ENCODE results near the gene LRRC38.

Gene LRRC38

DNA sequence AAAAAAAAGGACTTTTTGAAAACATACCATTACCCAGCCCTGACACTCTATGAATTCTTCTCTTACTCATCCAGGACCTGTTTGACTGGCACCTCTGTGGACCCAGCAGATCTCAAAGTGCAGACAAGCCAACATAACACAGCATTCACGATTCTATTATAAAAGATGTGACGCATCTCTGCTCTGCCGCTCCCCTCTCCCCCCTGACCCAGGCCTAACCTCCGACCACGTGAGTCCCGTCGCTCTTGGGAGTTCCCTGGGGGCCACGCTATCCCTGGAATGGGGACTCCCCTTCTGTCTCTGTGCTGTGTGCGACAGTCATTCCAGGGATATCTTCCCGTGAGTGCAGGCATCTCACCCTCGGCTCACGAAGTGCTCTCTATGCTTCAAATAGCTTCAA lies 21.1 kb downstream of the LRRC38 start:
- FAIRE-seq (no peak), DNase-seq (ENCODE audit: insufficient read length, low spot score) (no peak)
- TF ChIP-seq, protein P1, sequence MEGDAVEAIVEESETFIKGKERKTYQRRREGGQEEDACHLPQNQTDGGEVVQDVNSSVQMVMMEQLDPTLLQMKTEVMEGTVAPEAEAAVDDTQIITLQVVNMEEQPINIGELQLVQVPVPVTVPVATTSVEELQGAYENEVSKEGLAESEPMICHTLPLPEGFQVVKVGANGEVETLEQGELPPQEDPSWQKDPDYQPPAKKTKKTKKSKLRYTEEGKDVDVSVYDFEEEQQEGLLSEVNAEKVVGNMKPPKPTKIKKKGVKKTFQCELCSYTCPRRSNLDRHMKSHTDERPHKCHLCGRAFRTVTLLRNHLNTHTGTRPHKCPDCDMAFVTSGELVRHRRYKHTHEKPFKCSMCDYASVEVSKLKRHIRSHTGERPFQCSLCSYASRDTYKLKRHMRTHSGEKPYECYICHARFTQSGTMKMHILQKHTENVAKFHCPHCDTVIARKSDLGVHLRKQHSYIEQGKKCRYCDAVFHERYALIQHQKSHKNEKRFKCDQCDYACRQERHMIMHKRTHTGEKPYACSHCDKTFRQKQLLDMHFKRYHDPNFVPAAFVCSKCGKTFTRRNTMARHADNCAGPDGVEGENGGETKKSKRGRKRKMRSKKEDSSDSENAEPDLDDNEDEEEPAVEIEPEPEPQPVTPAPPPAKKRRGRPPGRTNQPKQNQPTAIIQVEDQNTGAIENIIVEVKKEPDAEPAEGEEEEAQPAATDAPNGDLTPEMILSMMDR (IDR thresholded peaks at IDR 0.05; ENCODE audit: insufficient read depth, missing control alignments), result no peak

DNA sequence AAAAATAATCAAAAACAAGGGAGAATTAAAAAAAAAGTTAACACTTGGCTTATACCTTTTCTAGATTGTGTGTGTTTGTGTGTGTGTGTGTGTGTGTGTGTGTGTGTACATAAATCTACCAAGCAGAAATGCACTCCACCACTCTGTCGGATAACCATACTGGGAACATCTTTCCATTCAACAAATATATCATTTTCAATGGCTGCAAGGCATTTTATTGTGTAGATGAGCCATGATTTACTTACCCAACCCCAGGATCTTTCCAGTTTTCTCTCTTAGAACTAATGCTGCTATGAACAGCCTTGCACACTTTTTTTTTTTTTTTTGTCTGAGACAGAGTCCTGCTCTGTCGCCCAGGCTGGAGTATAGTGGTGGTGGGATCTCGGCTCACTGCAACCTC lies 25.8 kb downstream of the LRRC38 start:
- TF ChIP-seq, protein P1 (IDR thresholded peaks at IDR 0.05; ENCODE audit: insufficient read depth, missing control alignments), result no peak

DNA sequence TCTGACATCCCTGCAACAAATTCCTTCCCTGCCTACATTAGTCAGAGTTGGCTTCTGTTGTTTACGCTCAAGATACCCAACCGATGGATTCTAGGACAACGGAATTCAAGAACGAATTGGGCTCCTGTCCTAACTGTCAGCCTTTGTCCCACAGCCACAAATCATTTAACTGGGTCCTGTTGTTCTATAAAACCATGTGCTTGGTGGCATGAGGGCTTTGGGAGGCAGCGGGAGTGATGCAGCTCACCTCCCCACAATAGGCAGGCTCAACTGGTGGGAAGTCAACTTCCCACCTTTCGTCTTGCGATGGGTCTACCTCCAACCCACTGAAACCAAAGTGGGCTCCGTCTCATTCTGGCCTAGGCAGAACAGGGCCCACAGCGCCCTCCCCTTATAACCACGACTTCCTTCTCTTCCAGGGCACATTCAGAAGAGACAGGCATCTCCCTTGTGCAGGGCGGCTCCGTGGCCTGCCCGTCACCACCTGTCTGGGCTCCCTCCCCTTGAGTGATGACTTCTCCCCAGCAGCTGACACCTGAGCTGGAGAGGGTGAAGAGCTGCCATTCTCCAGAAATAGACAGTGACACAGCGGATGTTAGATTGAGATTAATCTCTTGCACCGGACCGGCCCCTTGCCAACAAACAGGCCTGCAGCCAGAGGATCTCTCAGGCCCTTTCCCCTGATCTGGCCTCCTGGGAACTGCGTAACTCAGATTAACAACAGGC lies 26.5 kb downstream of the LRRC38 start:
- FAIRE-seq, result no peak
- TF ChIP-seq, protein P1 (IDR thresholded peaks at IDR 0.05; ENCODE audit: insufficient read depth, missing control alignments), result peak; percentile 6
- no peak for DNase-seq (ENCODE audit: insufficient read length, low spot score)

More for the DNA sequence above, 25.8 kb downstream of the LRRC38 start:
- FAIRE-seq, result no peak
- DNase-seq (ENCODE audit: insufficient read length, low spot score), result no peak

DNA sequence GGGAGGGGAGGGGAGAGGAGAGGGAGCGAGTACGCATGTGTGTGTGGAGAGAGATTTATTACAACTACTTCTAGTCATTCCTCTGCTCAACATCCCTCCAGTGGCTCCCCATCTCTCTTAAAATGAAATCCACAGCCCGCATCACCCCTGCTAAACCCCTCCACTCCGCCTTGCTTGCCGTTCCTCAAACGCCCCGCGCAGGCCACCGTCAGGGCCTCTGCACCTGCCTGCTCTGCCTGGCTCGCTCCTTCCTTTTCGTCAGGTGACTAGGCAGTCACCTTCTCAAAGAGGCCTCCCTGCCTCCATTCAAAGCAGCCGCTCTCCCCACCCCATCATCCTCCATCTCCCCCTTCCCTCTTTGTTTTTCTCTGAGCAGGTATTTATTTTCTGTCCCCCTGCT lies 29.9 kb downstream of the LRRC38 start:
- TF ChIP-seq, protein P1 (IDR thresholded peaks at IDR 0.05; ENCODE audit: insufficient read depth, missing control alignments), result no peak
- DNase-seq (ENCODE audit: insufficient read length, low spot score), result no peak

DNA sequence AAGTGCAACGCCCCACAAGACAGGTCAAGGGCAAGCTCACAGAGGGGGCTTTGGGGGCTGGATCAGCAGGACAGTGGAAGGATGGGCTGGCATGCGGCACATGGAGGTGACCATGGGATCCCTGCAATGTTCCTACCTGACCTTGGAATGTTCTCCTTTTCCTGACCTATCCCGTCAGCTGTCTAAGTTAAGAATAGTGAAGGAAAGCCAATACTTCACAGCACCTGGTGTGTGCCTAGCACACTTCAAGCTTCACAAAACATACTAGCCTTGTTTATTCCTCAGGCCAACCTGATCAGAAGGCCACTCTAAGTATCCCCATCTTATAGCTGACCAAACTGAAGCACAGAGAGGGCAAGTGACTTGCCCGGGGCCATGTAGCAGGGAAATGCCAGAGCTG lies 31.2 kb downstream of the LRRC38 start:
- DNase-seq (ENCODE audit: insufficient read length, low spot score), result no peak
- no peak for FAIRE-seq
- TF ChIP-seq, protein P1 (IDR thresholded peaks at IDR 0.05; ENCODE audit: insufficient read depth, missing control alignments), result no peak

More for the DNA sequence above, 29.9 kb downstream of the LRRC38 start:
- no peak for FAIRE-seq

DNA sequence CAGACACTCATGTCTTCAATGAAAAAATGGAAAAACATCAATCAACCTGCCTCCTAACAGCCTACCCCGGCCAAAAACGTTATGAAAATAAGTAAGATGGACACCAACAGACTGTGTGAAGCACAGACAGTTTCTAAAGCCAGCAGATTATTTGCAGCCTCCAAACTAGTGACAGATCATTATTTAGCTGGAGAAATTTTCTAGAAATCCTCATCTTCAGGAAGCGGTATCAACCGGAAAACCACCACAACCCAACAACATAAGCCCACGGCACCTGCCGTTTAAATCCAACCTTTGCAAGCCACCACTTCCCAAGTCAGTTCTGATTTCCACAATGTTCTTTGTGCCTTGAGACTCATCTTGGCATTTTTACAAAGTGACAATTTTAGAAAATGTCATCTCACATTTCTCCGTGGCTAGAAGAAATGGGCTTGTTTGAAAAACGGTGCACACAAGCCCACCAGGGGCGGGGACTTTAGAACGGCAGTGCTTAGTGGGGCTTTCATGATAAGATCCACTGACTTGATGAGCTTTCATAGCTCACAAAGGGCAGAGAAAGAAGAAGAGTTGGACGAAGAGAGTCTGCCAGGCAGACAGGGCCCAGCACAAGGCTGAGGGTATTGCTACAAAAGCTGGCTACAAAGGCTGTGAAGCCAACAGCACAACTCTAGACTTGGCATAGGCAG lies 34.5 kb downstream of the LRRC38 start:
- TF ChIP-seq, protein P1 (IDR thresholded peaks at IDR 0.05; ENCODE audit: insufficient read depth, missing control alignments), result no peak
- no peak for FAIRE-seq
- DNase-seq (ENCODE audit: insufficient read length, low spot score), result no peak

DNA sequence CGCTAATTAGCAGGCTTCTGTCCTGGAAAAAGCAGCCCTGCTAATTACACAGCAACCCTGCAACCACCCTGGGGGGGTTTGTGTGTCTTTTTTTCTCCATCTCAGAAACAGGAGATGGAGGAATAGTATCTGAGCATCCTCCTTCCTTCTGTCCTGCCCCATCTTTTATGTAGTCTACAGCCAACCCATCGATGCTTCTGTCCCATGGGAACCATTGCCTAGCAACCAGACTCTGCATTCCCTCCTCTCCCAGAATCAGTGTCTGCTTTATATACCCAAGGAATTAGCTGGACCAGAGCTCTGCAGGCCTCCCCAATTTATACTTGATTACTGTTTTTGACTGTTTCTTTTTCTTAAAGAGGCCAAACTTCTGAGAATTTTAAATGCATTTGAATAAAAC lies 35.1 kb downstream of the LRRC38 start:
- DNase-seq (ENCODE audit: insufficient read length, low spot score) (no peak), FAIRE-seq (no peak)
- TF ChIP-seq, protein P1 (IDR thresholded peaks at IDR 0.05; ENCODE audit: insufficient read depth, missing control alignments), result no peak

Measured in D721Med (cell line).